Stomach (tissue), 4 donors: ENCODE measurements around the gene FRMD5.

Experiments
- POLR2A ChIP-seq, 4 donors: fragments of 450-650 bp; IDR thresholded peaks; one replicate each; pipeline ENCODE4 v1.6.1; 2016; ENCODE audit warnings: antibody characterized with exemption in 4 of 4, control low read depth in 2 of 4, mild to moderate bottlenecking in 1 of 4, moderate library complexity in 1 of 4
- POLR2AphosphoS5 ChIP-seq, 3 donors: sonication (generic); formaldehyde crosslinking; IDR thresholded peaks; one replicate each; pipeline ENCODE4 v1.6.1; 2016; ENCODE audit warnings: antibody characterized with exemption in 3 of 3

- TF ChIP-seq POLR2A (IDR thresholded peaks at IDR 0.05) (no peak), POLR2AphosphoS5 (IDR thresholded peaks at IDR 0.05) (no peak)
Observed at GRCh38 chr15:44029940-44030568, 165.0 kb downstream of the FRMD5 start.
